ENCODE results near the gene SYT17.

The SYT17 gene

DNA sequence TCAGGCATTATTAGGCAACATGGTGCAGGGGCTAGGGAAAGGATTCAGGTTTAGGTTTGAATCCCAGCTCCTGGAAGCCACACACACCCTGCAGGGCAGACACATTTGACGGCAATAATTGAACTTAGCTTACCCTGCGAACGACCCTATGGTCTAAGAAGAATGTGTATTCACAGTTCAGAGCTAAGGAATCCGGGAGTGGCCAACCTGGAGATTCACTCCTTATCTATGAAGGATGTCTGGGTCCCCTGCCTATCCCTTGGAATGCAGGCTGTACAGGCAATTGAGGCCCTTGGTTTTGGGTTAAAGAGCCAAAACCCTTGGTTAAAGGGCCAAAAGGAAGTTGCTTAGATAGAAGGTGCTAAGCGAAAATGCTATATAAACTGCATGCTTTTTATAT lies 2.9 kb upstream of the SYT17 start:
- H3K9me3 ChIP-seq (ENCODE audit: control insufficient read depth in 1 of 2, low read length in 2 of 2): no peaks in the 10 kb centered on the region
- no peak overlapping the region for H3K4me3 ChIP-seq (ENCODE audit: low read depth in 1 of 2, low read length in 2 of 2)
- H3K27me3 ChIP-seq (ENCODE audit: low read depth, low read length): no peaks in the 10 kb centered on the region
- no peaks in the 10 kb centered on the region for H3K36me3 ChIP-seq (ENCODE audit: control insufficient read depth in 1 of 2, insufficient read depth in 2 of 2, low read length in 2 of 2)
- no peak overlapping the region for H3K27ac ChIP-seq (ENCODE audit: low read length)
- H3K4me1 ChIP-seq (ENCODE audit: control insufficient read depth in 1 of 2, insufficient read depth in 2 of 2, low read length in 2 of 2): peaks cover 0 to 16% of the 10 kb centered on the region in 2 donors

DNA sequence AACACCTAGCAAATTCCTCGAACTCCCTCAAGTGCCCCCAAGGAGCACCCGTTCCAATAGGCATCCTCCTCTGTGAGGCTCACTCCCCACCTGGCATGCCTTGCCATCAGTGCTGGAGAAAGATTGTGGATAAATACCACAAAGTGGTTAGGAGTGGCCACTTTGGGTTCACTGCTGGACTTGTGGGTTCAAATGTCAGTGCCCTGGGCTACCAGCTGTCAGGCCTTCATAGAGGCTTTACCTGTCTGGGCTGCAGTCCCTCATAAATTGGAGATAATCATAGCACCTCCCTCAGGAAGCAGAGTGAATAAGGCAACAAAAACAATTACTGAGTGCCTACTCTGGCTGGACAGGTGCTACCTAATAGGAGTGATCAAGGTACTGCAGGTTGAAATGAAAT lies 1.5 kb upstream of the SYT17 start:
- Histone ChIP-seq H3K27ac (ENCODE audit: low read length) (no peak overlapping the region), H3K27me3 (ENCODE audit: low read depth, low read length) (no peaks in the 10 kb centered on the region), H3K9me3 (ENCODE audit: control insufficient read depth in 1 of 2, low read length in 2 of 2) (no peaks in the 10 kb centered on the region), H3K4me3 (ENCODE audit: low read depth in 1 of 2, low read length in 2 of 2) (no peak overlapping the region), H3K4me1 (ENCODE audit: control insufficient read depth in 1 of 2, insufficient read depth in 2 of 2, low read length in 2 of 2) (peaks cover 0 to 16% of the 10 kb centered on the region in 2 donors), H3K36me3 (ENCODE audit: control insufficient read depth in 1 of 2, insufficient read depth in 2 of 2, low read length in 2 of 2) (no peaks in the 10 kb centered on the region)

DNA sequence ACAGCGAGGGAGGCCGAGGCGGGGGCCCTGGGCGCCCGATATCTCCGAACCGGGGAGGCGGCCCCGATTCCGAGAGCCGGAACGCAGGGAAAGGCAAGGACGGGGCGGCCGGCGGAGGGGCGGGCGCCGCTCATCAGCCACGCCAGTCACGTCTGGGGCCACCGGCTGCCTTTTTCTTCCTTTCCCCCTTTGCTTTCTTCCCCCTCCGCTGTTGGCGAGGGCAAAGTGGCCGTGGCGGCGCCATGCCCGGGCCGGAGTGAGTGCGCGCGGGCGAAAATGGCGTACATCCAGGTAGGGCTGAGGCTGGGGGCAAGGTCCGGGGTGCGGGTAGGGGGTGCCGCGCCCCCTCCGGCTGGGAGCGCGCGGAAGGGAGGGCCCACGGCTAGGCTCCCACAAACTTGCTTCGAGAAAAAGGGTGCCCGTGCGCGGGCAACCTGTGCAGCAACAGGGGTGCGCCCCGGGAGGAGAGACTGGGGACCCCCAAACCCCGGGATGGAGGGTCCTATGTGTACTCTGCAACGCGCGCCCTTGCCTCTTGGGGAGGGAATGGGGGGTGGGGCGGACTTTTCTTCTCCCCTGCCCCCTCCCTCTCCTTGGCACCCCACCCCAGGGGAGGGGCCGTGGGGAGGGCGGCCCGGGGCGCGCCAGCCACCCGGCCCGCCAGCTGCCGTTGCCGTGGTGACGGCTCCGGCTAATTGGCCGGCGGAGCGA lies 486 bp downstream of the SYT17 start:
- Histone ChIP-seq H3K27ac (ENCODE audit: low read length) (no peak overlapping the region), H3K4me1 (ENCODE audit: control insufficient read depth in 1 of 2, insufficient read depth in 2 of 2, low read length in 2 of 2) (peaks cover 0 to 16% of the 10 kb centered on the region in 2 donors), H3K4me3 (ENCODE audit: low read depth in 1 of 2, low read length in 2 of 2) (peak overlapping the region in 1 of 2 donors; percentile 69), H3K9me3 (ENCODE audit: control insufficient read depth in 1 of 2, low read length in 2 of 2) (no peaks in the 10 kb centered on the region), H3K27me3 (ENCODE audit: low read depth, low read length) (no peaks in the 10 kb centered on the region), H3K36me3 (ENCODE audit: control insufficient read depth in 1 of 2, insufficient read depth in 2 of 2, low read length in 2 of 2) (no peaks in the 10 kb centered on the region)

GRCh38 chr16:19169082-19169639 lies 1.1 kb downstream of the SYT17 start:
- no peaks in the 10 kb centered on the region for H3K9me3 ChIP-seq (ENCODE audit: control insufficient read depth in 1 of 2, low read length in 2 of 2)
- H3K36me3 ChIP-seq (ENCODE audit: control insufficient read depth in 1 of 2, insufficient read depth in 2 of 2, low read length in 2 of 2): no peaks in the 10 kb centered on the region
- peaks cover 0 to 16% of the 10 kb centered on the region in 2 donors for H3K4me1 ChIP-seq (ENCODE audit: control insufficient read depth in 1 of 2, insufficient read depth in 2 of 2, low read length in 2 of 2)
- no peaks in the 10 kb centered on the region for H3K27me3 ChIP-seq (ENCODE audit: low read depth, low read length)
- no peak overlapping the region for H3K27ac ChIP-seq (ENCODE audit: low read length)
- H3K4me3 ChIP-seq (ENCODE audit: low read depth in 1 of 2, low read length in 2 of 2): peak overlapping the region in 1 of 2 donors; percentile 69

DNA sequence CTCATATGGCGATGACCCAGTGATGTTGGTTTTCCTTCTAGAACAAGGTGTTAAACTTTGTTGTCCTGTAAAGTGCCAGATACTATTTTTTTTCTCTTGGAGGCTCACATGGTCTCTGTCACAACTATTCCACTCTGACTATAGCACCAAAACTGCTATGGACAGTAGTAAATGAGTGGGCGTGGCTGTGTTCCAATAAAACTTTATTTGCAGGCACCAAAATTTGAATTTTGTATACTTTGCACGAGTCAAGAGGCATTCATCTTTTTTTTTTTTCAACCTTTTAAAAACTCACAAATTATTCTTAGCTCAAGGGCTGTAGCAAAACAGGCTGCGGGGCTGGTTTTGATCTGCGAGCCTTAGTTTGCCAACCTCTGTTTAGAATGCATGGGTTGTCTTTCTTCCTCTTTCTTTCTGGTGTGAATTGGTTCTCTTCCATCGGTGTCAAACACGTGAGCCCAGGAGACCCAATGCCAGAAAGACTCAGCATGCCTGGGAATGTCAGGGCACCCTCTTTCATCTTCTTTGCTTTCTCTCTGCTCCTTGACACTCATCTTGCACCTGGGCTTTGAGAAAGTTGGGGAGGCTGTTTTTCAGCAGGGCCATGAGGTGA lies 2.1 kb downstream of the SYT17 start:
- no peaks in the 10 kb centered on the region for H3K36me3 ChIP-seq (ENCODE audit: control insufficient read depth in 1 of 2, insufficient read depth in 2 of 2, low read length in 2 of 2)
- no peak overlapping the region for H3K27ac ChIP-seq (ENCODE audit: low read length)
- H3K4me1 ChIP-seq (ENCODE audit: control insufficient read depth in 1 of 2, insufficient read depth in 2 of 2, low read length in 2 of 2): peaks cover 0 to 16% of the 10 kb centered on the region in 2 donors
- H3K9me3 ChIP-seq (ENCODE audit: control insufficient read depth in 1 of 2, low read length in 2 of 2): no peaks in the 10 kb centered on the region
- H3K4me3 ChIP-seq (ENCODE audit: low read depth in 1 of 2, low read length in 2 of 2): no peak overlapping the region
- no peaks in the 10 kb centered on the region for H3K27me3 ChIP-seq (ENCODE audit: low read depth, low read length)

DNA sequence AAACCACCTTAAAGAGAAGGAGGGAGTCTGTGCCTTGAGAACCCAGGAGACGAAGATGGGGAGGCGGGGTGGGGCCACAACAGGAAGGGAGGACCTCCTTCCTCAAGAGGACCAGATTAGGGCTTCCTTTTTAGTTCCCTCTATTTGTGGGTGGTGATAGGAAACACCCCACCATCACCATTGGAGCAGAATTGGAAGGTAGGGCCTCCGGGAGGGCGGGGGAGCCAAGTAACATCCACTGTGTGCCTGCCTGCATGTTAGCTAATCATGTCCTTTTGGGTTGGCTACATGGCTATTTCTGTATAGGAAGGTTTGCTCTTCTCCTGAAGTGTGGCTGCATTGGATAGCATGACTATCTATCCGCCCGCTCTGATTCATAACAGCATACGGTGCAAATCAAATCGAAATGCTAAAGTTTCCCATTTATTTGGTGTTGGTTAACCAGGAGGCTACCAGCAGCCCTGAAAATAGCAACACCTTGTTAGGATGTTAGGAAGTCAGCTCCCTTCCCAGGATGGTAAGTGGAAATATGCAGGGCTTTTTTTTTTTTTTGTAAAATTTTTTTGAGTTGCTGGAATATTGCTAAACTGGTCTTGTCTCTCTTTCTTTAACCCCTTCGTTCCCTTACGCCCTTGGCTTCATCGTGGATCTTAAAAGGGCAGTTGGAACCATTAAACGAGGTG lies 4.2 kb downstream of the SYT17 start:
- Histone ChIP-seq H3K4me3 (ENCODE audit: low read depth in 1 of 2, low read length in 2 of 2) (no peak overlapping the region), H3K36me3 (ENCODE audit: control insufficient read depth in 1 of 2, insufficient read depth in 2 of 2, low read length in 2 of 2) (no peaks in the 10 kb centered on the region), H3K27me3 (ENCODE audit: low read depth, low read length) (no peaks in the 10 kb centered on the region), H3K9me3 (ENCODE audit: control insufficient read depth in 1 of 2, low read length in 2 of 2) (no peaks in the 10 kb centered on the region), H3K27ac (ENCODE audit: low read length) (no peak overlapping the region), H3K4me1 (ENCODE audit: control insufficient read depth in 1 of 2, insufficient read depth in 2 of 2, low read length in 2 of 2) (peaks cover 0 to 16% of the 10 kb centered on the region in 2 donors)

- no peak overlapping the region for H3K27ac ChIP-seq (ENCODE audit: low read length)
- H3K27me3 ChIP-seq (ENCODE audit: low read depth, low read length): no peaks in the 10 kb centered on the region
- H3K4me3 ChIP-seq (ENCODE audit: low read depth in 1 of 2, low read length in 2 of 2): no peak overlapping the region
- peaks cover 0 to 10% of the 10 kb centered on the region in 2 donors for H3K4me1 ChIP-seq (ENCODE audit: control insufficient read depth in 1 of 2, insufficient read depth in 2 of 2, low read length in 2 of 2)
- H3K9me3 ChIP-seq (ENCODE audit: control insufficient read depth in 1 of 2, low read length in 2 of 2): no peaks in the 10 kb centered on the region
- no peaks in the 10 kb centered on the region for H3K36me3 ChIP-seq (ENCODE audit: control insufficient read depth in 1 of 2, insufficient read depth in 2 of 2, low read length in 2 of 2)
Measured at GRCh38 chr16:19173059-19173458, 5.0 kb downstream of the SYT17 start.

- H3K9me3 ChIP-seq (ENCODE audit: control insufficient read depth in 1 of 2, low read length in 2 of 2): no peaks in the 10 kb centered on the region
- H3K27ac ChIP-seq (ENCODE audit: low read length): no peak overlapping the region
- no peak overlapping the region for H3K4me3 ChIP-seq (ENCODE audit: low read depth in 1 of 2, low read length in 2 of 2)
- H3K36me3 ChIP-seq (ENCODE audit: control insufficient read depth in 1 of 2, insufficient read depth in 2 of 2, low read length in 2 of 2): no peaks in the 10 kb centered on the region
- H3K27me3 ChIP-seq (ENCODE audit: low read depth, low read length): no peaks in the 10 kb centered on the region
- H3K4me1 ChIP-seq (ENCODE audit: control insufficient read depth in 1 of 2, insufficient read depth in 2 of 2, low read length in 2 of 2): peaks cover 0 to 2% of the 10 kb centered on the region in 2 donors
Measured at GRCh38 chr16:19173649-19174383, 5.8 kb downstream of the SYT17 start.

DNA sequence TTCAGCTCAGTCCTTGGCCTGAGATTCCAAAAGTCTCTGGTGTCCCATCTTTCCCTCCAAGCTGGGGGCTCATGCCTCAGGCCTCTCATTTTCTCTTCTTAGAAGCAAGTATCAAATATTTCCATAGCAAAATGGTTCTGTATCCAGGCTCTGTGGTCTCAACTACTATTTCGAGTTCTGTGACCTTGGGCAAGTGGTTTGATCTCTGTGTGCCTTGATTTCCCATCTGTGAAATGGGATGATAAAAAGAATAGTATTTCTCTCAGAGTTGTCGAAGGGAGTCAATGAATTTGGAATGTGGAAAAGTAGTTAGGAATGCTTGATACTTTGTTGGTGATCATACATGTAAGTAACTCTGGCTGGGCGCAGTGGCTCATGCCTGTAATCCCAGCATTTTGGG lies 6.4 kb downstream of the SYT17 start:
- H3K36me3 ChIP-seq (ENCODE audit: control insufficient read depth in 1 of 2, insufficient read depth in 2 of 2, low read length in 2 of 2): no peaks in the 10 kb centered on the region
- H3K27me3 ChIP-seq (ENCODE audit: low read depth, low read length): no peaks in the 10 kb centered on the region
- no peaks in the 10 kb centered on the region for H3K4me1 ChIP-seq (ENCODE audit: control insufficient read depth in 1 of 2, insufficient read depth in 2 of 2, low read length in 2 of 2)
- H3K4me3 ChIP-seq (ENCODE audit: low read depth in 1 of 2, low read length in 2 of 2): no peak overlapping the region
- H3K9me3 ChIP-seq (ENCODE audit: control insufficient read depth in 1 of 2, low read length in 2 of 2): no peaks in the 10 kb centered on the region
- H3K27ac ChIP-seq (ENCODE audit: low read length): no peak overlapping the region

GRCh38 chr16:19175492-19176262 lies 7.6 kb downstream of the SYT17 start:
- Histone ChIP-seq H3K4me1 (ENCODE audit: control insufficient read depth in 1 of 2, insufficient read depth in 2 of 2, low read length in 2 of 2) (no peaks in the 10 kb centered on the region), H3K27me3 (ENCODE audit: low read depth, low read length) (no peaks in the 10 kb centered on the region), H3K9me3 (ENCODE audit: control insufficient read depth in 1 of 2, low read length in 2 of 2) (no peaks in the 10 kb centered on the region), H3K4me3 (ENCODE audit: low read depth in 1 of 2, low read length in 2 of 2) (no peak overlapping the region), H3K36me3 (ENCODE audit: control insufficient read depth in 1 of 2, insufficient read depth in 2 of 2, low read length in 2 of 2) (no peaks in the 10 kb centered on the region), H3K27ac (ENCODE audit: low read length) (no peak overlapping the region)
